Measurements from ENCODE around the gene AMDHD1.

GRCh38 chr12:95988506-95989275 is 45.6 kb downstream of the AMDHD1 start:
- TF ChIP-seq CTCF (IDR thresholded peaks at IDR 0.05; ENCODE audit: insufficient read depth, low read length, poor library complexity, severe bottlenecking) (no peak), EZH2phosphoT487 (conservative IDR thresholded peaks at IDR 0.05; ENCODE audit: low read length) (no peak)
